K562 (cell line): ENCODE results near the gene TMEM143. TPM values are rescaled to one million over a fixed set of nuclear protein-coding genes. Genes with fewer than 3 reads are reported as not detected.

Experiments
- AFF4 ChIP-seq: sonication (generic); formaldehyde crosslinking; IDR thresholded peaks from 2 replicates; pipeline ENCODE4 v1.8.0; 2023; ENCODE audit warnings: mild to moderate bottlenecking, missing genetic modification reagents
- ASH1L ChIP-seq: fragments of 450-650 bp; IDR thresholded peaks from 2 replicates; pipeline ENCODE4 v1.6.1; 2018; ENCODE audit warnings: borderline replicate concordance, mild to moderate bottlenecking, low read depth; ENCODE audit not compliant: partially characterized antibody
- BDP1 ChIP-seq: IDR thresholded peaks from 3 replicates; pipeline ENCODE4 v1.6.1; 2011; ENCODE audit not compliant: insufficient read length, insufficient read depth
- CBX3 ChIP-seq, 2 experiments: IDR thresholded peaks; 1 replicate in 1 of 2; 2 replicates in 1 of 2; pipeline ENCODE4 v1.6.1; 2012; ENCODE audit warnings: inconsistent platforms in 2 of 2, low read length in 2 of 2, borderline replicate concordance in 1 of 2, control low read depth in 1 of 2
- CTBP1 ChIP-seq: fragments of 450-650 bp; IDR thresholded peaks from 2 replicates; pipeline ENCODE4 v1.6.1; 2016; ENCODE audit warnings: borderline replicate concordance
- HDGF ChIP-seq: fragments of 450-650 bp; IDR thresholded peaks from 2 replicates; pipeline ENCODE4 v1.6.1; 2016
- MAFG ChIP-seq: fragments of 450-650 bp; conservative IDR thresholded peaks from 2 replicates; pipeline ENCODE4 v1.6.1; 2016; ENCODE audit warnings: missing genetic modification characterization, missing compliant biosample characterization
- MAZ ChIP-seq, 2 experiments: fragments of 450-650 bp in 1 of 2; sonication (generic) in 1 of 2; formaldehyde crosslinking; IDR thresholded peaks in 1 of 2; conservative IDR thresholded peaks in 1 of 2; 2 replicates each; pipeline versions ENCODE4 v1.4.0 to v1.5.0; 2020; ENCODE audit warnings: mild to moderate bottlenecking in 1 of 2, missing genetic modification reagents in 1 of 2
- MBD1 ChIP-seq: fragments of 250-450 bp; sonication (Bioruptor Pico); IDR thresholded peaks from 2 replicates; pipeline ENCODE4 v1.8.0; 2022; ENCODE audit warnings: inconsistent platforms
- MYC ChIP-seq, 2 experiments: fragments of 250-450 bp in 1 of 2; sonication (Bioruptor Pico) in 1 of 2; IDR thresholded peaks; 2 replicates each; pipeline versions ENCODE4 v1.5.1 to v1.6.1; 2012 to 2021; ENCODE audit warnings: low read depth in 2 of 2, borderline replicate concordance in 1 of 2, improper control_type of control experiment in 1 of 2, low read length in 1 of 2, mild to moderate bottlenecking in 1 of 2, moderate library complexity in 1 of 2
- NCOA4 ChIP-seq: fragments of 450-650 bp; IDR thresholded peaks from 2 replicates; pipeline ENCODE4 v1.6.1; 2018; ENCODE audit warnings: mild to moderate bottlenecking; ENCODE audit not compliant: partially characterized antibody
- NFXL1 ChIP-seq: fragments of 450-650 bp; formaldehyde crosslinking; IDR thresholded peaks from 2 replicates; pipeline ENCODE4 v1.4.0; 2021; ENCODE audit warnings: mild to moderate bottlenecking
- POLR2A ChIP-seq: fragments of 450-650 bp; conservative IDR thresholded peaks from 2 replicates; pipeline ENCODE4 v1.6.1; 2016
- PTBP1 ChIP-seq: fragments of 200-400 bp; formaldehyde crosslinking; IDR thresholded peaks from 2 replicates; pipeline ENCODE4 v1.6.1; 2017; ENCODE audit warnings: low read depth, low read length
- RCOR1 ChIP-seq, 2 experiments: IDR thresholded peaks; 2 replicates each; pipeline ENCODE4 v1.6.1; 2012; ENCODE audit warnings: low read depth in 2 of 2, low read length in 2 of 2, borderline replicate concordance in 1 of 2, improper control_type of control experiment in 1 of 2
- SNIP1 ChIP-seq: fragments of 450-650 bp; IDR thresholded peaks from 2 replicates; pipeline ENCODE4 v1.7.1; 2017; ENCODE audit warnings: low read depth, mild to moderate bottlenecking
- TBP ChIP-seq: optimal IDR thresholded peaks from 2 replicates; pipeline ENCODE3; 2011; ENCODE audit warnings: low read depth, low read length, improper control_type of control experiment
- TSC22D4 ChIP-seq: fragments of 450-650 bp; IDR thresholded peaks from 2 replicates; pipeline ENCODE4 v1.6.1; 2016; ENCODE audit warnings: missing genetic modification characterization, missing biosample characterization, control low read depth
- ZNF280A ChIP-seq: fragments of 450-650 bp; IDR thresholded peaks from 2 replicates; pipeline ENCODE4 v1.6.1; 2018; ENCODE audit warnings: mild to moderate bottlenecking, low read depth; ENCODE audit not compliant: partially characterized antibody
- ZNF324 ChIP-seq: fragments of 250-450 bp; sonication (Bioruptor Pico); IDR thresholded peaks from 2 replicates; pipeline ENCODE4 v1.4.0; 2020; ENCODE audit warnings: mild to moderate bottlenecking
- ZNF445 ChIP-seq: fragments of 250-450 bp; sonication (Bioruptor Pico); IDR thresholded peaks from 2 replicates; pipeline ENCODE4 v1.4.0; 2020; ENCODE audit warnings: low read depth, mild to moderate bottlenecking, moderate library complexity
- polyA plus RNA-seq, 8 experiments: library from polyadenylated mRNA; depleted of rRNA in 4 of 8; stranded (reverse) in 5 of 8; unstranded in 3 of 8; fragments of >200 nt; fragmentation: Nextera tagmentation in 2 of 8; fragmentation: Illumina TruSeq in 1 of 8; extraction: Ambion mirVana in 2 of 8; extraction: Trizol in 1 of 8; gene quantifications; 2 replicates each; pipeline versions ENCODE4 v1.2.1 to v1.2.3, GENCODE V29; 2011 to 2014; ENCODE audit warnings: inconsistent platforms in 1 of 8, missing spikeins in 1 of 8
- total RNA-seq, 7 experiments: library from RNA; depleted of rRNA in 6 of 7; stranded (reverse); fragments of >200 nt in 6 of 7; fragmentation: Illumina TruSeq in 2 of 7; extraction: Trizol in 2 of 7; gene quantifications; 2 replicates each; pipeline versions ENCODE4 v1.2.1 to v1.2.3, GENCODE V29; 2011 to 2021; ENCODE audit warnings: low replicate concordance in 1 of 7

The TMEM143 gene
- total and polyA plus RNA-seq, 9 of the 15 experiments (the other 6 are each of a cell fraction or from before 2014, with no cell fraction given) = 0.66 to 8.8 (median 4.3) TPM

DNA sequence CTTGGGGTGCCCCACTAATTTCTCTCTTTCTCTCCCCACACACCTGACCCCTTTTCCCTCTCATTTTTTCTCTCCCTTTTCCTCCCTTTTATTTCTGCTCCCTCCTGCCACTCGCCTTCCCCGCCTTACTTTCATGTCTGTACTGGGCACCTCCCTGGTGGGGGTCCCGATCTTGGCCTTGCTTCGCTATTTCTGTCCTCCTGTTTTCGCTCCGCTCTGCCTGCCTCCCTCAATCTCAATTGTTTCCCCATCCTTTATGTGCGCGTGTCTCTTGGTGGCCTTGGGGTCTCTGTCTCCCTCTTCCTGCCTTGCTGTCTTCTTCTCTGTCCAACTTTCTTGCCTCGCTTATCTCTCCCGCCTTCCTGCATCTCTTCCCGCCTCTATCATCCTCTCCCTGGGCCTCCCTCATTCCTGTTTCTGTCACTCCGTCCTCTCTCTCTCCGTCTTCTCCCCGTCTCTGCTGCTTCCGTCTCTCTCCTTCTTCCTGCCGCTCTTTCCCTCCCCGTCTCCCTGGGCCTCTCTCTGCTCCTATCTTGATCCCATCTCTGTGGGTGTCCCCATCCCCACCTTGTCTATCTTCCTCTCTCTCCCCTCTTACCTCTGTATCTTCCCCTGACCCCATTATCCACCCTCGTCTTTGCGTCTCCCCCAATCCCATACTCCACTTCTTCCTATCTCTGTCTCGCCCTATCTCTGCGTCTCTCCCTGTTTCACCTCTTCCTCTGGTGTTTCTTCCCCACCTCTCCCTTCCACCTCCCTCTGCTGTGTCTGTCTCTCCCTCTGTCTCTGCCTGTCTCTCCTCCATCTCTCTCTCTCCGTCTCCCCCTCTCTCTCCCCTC, 33.7 kb upstream of the TMEM143 start (continued):
- TF ChIP-seq ZNF280A (no peak), MYC (IDR thresholded peaks at IDR 0.05; ENCODE audit: low read depth, low read length) (no peak), MYC (CRISPR knock-in tag; IDR thresholded peaks at IDR 0.05; ENCODE audit: borderline replicate concordance, low read depth) (no peak), SNIP1 (peak; percentile 15; the same call in 1 of the 2 replicates), AFF4 (no peak), TBP (peak; percentile 5), NCOA4 (peak; percentile 13), TSC22D4 (tag) (peak; percentile 79; the same call in 1 of the 2 replicates), ZNF324 (CRISPR knock-in tag) (no peak), PTBP1 (no peak), ASH1L (peak; percentile 48), NFXL1 (CRISPR knock-in tag) (no peak), CBX3 (IDR thresholded peaks at IDR 0.05; ENCODE audit: borderline replicate concordance in 1 of 2, low read length in 2 of 2) (no peak), HDGF (peak; percentile 94; the same call in 1 of the 2 replicates), ZNF445 (CRISPR knock-in tag) (no peak), CTBP1 (no peak), MBD1 (CRISPR knock-in tag) (no peak), MAFG (tag) (no peak), BDP1 (no peak), POLR2A (peak; percentile 73), MAZ (CRISPR knock-in tag; conservative IDR thresholded peaks at IDR 0.05 in 1 of 2, IDR thresholded peaks at IDR 0.05 in 1 of 2) (no peak), RCOR1 (IDR thresholded peaks at IDR 0.05; ENCODE audit: borderline replicate concordance in 1 of 2, low read depth in 2 of 2, low read length in 2 of 2) (no peak)
